Renal cortical epithelial cell (primary cell): ENCODE results near the gene PGM5. TPM values are rescaled to one million over a fixed set of nuclear protein-coding genes. Genes with fewer than 3 reads are reported as not detected.

Experiments
- total RNA-seq: library from RNA; depleted of rRNA; stranded (reverse); fragments of >200 nt; gene quantifications from 2 replicates; pipeline ENCODE4 v1.2.3, GENCODE V29; 2014

The PGM5 gene
- total RNA-seq, 1 donor from 2014 or later = 0.55 TPM

Other genes with a start within 250 kb of the PGM5 start
- gene ZNG1C, start 114.6 kb upstream of the PGM5 start, total RNA-seq = 18.4 and 39.4 TPM in 2 replicates
- not detected in 2 replicates for gene FOXD4L3, start 53.7 kb upstream of the PGM5 start, total RNA-seq
- 0.20 TPM in 1 of 2 replicates, not detected in the other for gene TMEM252, start 184.3 kb downstream of the PGM5 start, total RNA-seq